Stimulated activated CD4-positive, alpha-beta T cell treated with anti-CD3 and anti-CD28 coated beads, Interleukin-1b, Interleukin-23, amount 100 ng/mL, for 1 hour (primary cell): ENCODE measurements around the gene RAP1B.
"Not testable (repeated sequence)": the region's sequence is repeated elsewhere in the genome, so short reads cannot be mapped to it uniquely, and the experiment has no call there.

ENCODE experiments used
- DNase-seq, 2 donors: peaks; one replicate each; pipeline ENCODE4 v3.0.0-alpha.2; 2020; ENCODE audit warnings: low read depth in 2 of 2

Gene RAP1B

DNA sequence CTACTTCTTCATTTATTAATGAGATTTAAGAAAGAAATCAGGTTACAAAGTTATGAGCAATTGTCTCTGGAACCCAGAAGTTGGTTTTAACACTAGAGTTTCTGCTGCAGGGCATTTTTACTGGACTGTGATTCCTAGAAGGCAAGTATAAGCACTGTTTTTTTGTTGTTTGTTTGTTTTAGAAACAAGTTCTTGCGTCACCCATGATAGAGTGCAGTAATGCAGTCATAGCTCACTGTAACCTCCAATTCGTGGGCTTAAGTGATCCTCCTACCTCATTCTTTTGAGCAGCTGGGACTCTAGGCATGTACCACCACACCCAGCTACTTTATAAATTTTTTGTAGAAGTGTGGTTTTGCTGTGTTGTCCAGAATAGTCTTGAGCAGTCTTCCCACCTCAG is 25.6 kb downstream of the RAP1B start:
- no peak for DNase-seq

DNA sequence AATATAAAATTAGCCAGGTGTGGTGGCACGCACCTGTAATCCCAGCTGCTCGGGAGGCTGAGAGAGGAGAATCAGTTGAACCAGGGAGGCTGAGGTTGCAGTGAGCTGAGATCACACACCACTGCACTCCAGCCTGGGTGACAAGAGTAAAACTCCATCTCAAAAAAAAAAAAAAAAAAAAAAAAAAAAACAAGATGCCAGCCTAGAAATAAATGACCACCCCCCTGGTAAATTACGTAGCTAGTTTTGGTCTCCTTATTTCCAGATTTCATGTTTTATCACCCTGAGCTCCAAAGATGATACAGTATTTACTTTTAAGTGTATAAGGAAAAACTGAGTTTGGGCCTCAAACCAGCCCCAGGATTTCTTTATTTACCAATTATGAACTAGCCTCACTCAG is 26.7 kb downstream of the RAP1B start:
- not testable (repeated sequence) for DNase-seq

DNA sequence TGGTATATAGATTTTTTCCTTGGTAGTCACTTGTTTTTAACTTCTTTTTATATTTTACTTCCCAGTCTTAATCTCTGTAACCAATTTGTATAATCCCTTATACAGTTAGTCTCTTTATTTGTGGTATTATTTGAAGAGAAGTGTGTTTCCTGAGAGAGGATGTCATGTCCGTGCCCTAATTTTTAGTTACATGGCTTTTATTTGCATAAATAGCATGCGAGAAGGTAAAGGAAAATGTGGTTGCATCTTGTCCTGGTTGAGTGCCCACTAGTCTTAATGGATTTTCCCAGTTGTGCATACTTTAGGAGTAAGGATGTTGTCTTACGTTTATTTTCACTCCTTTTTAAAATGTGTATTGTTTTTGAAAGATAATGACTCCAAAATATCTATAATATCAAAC is 27.5 kb downstream of the RAP1B start:
- no peak for DNase-seq

DNA sequence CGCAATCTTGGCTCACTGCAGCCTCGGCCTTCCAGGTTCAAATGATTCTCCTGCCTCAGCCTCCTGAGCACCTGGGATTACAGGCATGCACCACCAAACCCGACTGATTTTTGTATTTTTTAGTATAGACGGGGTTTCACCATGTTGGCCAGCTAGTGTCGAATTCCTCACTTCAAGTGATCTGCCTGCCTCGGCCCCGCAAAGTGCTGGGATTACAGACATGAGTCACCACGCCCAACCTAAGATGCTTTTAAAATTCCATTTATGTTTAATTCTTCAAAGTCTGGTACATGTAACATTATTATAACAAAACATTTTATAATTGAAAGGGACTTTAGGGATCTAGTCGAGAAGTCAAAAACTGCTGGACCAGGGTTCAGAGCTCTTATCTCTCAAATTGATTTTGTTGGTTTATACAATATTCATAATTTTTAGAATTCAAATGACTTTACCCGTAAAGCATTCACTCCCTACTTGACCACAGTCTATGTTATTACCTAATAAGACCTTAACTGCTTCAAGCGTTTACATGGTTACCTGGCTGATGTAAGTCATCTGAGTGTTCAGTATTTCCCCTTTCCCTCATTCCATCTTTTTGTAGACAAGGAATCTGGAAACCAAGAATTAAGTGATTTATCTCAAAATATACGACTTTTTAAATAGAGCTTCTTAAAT is 28.2 kb downstream of the RAP1B start:
- no peak for DNase-seq

DNA sequence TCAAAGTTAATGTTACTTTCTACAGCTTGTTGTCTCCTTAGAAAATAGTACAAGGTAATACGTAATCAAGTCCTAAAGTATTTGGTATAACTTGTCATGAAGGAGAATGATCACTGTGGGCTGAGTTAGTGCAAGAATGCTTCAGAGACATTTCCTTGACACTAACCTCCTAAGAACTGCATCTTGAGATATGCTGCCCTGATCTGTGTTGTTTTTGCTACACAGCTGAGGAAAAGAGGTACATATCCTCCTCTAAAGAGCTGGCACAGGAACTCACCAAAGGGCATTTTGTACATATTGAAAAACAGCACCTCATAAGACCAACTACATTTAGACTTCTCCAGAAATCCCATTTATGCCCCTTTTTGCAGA is 28.7 kb downstream of the RAP1B start:
- DNase-seq = no peak

DNA sequence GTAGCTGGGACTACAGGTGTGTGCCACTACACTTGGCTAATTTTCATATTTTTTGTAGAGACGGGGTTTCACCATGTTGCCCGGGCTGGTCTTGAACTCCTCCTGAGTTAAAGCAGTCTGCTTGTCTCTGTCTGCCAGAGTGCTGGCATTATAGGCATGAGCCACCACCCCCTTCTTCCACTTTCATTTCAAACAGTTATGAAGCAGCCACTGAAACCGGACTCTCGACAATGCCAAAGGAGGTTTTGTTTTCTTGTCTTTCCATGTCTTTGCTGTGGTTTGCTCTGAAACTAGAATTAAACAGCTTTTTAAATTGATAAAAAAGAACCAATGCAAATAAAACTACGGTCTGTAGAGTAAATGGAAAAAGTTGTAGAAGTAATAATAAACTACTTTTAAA is 30.4 kb downstream of the RAP1B start:
- no peak for DNase-seq

DNA sequence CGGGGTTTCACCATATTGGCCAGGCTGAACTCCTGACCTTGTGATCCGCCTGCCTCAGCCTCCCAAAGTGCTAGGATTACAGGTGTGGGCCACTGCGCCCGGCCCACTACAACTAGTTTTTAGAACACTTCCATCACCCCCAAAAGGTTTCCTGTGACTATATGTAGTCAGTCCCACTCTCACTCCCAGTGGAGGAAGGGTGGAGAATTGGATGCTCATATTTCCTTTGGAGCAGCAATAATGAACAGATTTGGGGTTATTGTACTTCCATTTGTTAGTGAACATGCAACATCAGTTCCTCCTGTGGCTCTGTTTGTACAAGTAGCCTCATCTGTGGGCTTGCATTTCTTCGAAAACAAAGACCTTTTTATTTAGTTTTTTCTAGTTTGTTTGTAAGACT is 35.8 kb downstream of the RAP1B start:
- no peak for DNase-seq

DNA sequence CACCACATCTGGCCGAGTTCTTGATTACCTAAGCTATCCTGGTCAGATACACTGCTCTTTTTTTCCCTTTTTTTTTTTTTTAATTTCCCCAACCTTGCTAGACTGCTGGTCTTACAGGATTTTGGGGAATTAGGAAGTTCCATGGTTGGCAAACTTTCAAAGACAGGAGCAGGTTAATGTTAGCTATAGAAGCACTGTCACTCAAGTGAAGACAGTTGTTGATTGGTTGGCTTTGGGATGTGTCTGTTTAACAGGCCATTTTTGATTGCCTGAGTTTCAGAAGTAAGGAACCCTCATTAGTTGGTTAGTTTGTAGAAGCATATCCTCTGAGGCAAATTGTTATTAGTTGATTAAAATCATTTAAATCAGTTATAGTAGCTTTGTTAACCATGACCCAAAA is 36.8 kb downstream of the RAP1B start:
- DNase-seq = no peak

DNA sequence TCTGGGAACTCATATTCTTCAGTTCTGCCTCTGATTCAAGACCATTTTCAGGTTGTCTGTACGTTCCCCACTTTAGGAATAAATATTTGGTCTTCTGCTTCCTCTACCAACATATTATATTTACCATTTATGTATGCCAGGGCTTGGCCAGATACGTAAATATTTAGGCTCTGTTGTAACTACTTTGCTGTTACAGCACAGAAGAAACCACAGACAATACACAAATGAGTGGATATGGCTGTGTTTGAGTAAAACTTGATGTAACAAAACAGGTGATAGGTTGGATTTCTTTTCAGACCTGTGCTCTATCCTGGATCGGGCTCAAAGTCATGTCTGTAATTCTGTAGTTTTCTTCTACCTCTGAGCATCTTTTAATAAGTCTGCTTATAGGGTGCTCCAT is 37.5 kb downstream of the RAP1B start:
- DNase-seq = no peak

DNA sequence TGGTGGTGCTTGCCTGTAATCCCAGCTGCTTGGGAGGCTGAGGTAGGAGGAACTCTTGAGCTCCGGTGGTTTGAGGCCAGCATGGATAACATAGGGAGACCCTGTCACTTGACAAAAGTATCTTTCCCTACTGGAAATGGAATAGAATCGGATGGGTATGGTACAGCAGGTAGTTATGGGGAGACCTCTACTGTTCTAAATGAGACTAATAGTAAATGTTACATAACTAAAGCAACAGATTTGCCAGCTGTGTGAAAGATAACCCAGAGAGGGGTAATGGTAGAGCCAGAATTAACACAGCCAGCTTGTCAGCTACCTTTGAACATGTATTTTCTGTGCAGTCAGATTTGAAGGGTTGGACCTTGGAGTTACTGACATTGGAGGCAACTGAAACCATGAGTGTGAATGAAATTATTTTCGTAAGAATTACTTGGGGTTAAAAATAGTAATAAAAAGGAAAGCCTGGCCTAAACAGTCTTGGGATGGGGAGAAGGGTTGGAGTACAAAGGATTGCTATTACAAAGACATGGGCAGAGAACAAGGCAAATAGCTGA is 54.4 kb downstream of the RAP1B start:
- no peak for DNase-seq

DNA sequence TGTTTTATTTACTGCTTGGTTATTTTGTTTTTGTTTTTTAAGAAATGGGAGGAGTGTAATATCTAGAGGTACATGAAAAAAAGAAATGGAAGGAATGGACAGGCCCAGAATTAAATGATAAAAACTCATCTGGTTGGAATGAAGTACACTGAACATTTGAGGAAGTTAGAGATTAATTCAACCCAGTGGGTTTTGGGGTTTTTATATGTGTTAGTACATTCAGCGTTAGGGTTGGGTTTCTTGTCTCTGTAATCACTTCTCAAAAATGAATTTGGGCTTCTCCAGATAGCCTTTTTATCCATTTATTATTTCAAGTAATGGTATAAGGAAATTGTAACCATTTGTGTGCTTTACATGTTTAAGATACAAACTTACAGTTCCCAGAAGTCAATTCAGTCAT is 56.6 kb downstream of the RAP1B start:
- no peak for DNase-seq

DNA sequence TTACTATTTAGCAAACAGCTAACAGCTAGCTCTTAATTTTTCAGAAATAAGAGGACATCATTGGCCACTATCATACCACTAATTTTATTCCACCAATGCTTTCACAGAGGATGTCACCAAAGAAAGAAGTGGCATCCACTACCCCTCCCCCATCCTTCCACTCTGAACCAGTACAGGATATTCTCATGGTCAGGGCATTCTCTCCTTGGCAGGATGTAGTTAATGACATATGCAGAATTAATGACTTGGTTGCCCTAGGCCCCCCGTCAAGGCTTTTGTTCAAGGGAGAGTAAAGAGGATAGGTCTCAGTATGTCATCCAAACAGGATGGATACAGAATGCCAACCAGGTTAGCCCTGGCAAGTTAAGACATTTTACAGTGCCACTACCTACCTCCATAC is 57.2 kb downstream of the RAP1B start:
- no peak for DNase-seq

DNA sequence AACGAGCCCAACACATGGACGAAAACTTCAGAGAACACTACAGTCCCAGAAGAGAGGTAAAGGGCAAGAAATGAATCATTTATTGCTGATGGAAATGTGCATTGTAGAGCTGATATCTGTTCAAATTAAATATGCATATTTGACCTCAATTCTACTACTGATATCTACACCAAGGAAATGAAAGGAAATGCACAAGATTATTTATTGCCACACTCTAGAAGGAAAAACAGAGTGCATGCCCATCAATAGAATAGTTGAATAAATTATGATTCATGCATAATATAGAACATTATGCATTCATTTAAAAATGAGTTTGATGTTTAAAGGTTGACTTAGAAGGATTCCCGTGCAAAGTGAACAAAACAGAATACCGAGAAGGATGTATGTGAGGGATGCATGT is 60.5 kb downstream of the RAP1B start:
- DNase-seq = no peak

DNA sequence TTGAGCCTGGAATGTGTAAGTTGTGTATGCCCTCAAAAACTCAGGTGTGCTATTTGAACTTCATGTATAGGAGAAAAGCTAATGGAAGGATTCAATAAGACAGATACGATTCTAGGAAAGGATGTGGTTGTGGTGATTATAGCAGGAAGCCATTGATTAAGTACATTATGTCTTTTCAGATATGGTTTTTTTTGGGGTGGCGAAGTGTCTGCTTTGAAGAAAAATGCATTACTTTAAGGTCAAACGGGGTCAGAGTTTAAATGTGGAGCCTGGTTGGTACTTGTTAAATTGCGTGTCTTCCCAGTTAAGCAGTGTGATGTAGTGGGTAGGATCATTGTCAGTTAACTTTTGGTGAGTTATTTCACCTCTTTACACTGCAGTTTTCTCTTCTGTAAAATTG is 63.1 kb downstream of the RAP1B start:
- no peak for DNase-seq

DNA sequence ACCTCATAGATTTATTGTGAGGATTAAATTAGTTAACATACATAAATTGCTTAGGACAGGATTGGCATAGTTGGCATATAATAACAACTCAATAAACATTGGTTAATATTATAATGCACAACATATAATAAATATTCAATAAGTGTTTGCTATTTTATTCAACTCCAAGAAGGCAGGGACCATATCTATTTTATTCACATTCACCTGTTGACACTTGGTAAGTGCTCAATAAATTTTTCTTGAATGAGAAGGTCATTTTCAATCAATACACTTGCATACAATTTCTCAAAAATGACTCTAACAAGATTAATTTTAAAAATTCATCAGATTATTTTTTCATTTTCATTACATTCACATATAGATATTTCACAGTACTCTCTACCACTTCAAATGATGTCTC is 63.7 kb downstream of the RAP1B start:
- no peak for DNase-seq

DNA sequence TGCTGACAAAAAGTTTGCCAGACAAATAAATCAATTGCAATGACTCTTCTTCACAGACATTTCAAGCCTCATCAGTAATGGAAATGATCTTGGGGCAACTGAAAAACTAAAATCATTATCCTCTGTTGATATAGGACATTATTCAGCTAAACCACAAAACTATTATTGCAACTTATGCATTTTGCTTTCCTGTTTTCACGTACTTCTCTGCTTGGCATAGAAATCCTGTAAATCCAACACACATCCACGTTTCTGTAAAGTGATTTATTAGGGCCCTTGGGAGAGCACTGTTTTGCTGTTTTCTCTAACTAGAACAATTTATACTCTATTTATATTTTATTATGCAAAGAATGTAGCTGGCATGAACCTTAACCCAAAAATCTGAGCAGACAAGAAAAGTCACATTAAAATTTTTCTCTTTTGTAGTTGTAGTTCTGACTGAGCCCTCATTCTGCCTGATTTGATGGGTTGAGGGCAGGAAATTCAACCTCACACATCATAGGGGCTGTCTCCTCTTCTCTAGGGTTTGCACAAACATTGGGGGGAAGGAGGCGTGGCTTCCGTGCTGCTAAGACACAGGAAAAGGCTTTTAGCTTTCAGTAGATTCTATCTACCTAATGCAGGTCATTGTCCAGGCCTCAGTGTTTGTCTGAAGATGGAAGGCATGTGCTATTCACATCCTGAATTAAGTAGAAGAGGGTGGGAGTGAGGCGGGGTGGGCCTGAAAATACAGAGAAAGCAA is 64.6 kb downstream of the RAP1B start:
- DNase-seq = peak in 1 of 2 donors; percentile 28

DNA sequence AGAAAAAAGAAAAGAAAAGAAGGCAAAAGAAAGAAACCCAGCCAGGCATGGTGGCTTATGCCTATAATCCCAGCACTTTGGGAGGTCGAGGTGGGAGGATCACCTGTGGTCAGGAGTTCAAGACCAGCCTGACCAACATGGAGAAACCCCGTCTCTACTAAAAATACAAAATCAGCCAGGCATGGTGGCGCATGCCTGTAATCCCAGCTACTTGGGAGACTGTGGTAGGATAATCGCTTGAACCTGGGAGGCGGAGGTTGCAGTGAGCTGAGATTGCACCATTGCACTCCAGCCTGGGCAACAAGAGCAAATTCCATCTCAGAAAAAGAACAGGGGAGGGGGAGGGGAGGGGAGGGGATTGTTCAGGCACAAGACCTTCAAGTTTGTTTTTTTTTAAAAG is 66.2 kb downstream of the RAP1B start:
- not testable (repeated sequence) for DNase-seq

DNA sequence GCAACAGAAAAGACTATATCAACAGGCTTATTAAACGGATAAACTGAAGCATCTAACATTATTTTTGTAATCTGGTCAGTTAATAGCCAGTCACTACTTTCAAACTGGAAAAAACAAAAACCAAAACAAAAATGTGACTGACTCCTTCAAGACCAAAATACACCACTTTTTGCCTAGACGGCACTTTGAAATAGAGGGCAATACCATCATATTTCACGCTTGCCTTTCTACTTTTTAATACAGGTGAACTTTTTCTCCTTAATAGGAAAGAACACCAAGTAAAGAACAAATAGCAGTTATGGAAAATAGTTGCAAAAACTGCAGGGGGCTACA is 75.5 kb downstream of the RAP1B start:
- no peak for DNase-seq

DNA sequence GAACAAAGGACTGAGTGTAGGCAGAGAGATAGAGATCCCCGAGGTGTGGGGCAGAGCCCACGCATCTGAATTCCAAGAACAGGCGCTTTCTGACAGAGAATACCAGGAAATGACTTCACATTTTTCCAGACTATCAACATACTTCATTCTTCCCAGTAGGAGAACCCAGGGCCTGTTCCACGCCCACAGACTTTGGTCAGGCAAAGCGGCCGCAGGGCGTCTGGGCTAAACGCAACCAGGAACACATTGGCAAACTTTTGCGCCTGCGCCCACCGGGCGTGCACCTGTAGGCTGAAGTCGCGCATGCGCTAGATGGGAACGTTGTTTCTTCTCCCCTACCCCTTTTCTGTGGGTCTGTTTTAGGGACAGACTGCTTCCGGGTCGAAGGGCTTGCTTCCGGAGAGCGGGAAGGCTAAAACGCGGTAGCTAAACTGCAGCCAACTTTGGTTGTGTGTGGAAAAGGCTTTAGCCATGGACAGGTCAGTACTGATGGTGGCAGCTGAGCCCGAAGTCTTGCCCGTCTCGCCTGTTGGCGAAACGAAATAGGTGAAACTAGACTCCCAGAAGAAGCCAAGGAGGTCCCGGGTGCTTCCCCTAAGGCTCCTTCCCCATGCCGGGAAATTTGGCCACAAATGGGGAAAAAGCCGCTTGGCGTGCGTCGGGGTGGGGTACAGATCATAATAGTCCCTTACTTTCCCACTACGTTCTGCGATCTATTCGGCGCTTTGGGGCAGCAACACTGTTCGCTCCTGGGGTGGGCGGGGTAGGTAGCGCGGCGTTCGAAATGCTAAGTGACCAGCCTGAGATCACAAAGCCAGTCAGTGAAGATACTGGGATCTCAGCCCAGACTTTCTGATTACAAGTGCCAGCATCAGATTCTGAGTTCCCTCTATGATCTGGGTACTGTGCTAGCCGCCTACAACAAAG is 76.2 kb downstream of the RAP1B start, which contains the start of gene NUP107:
Gene NUP107 (plus strand): TSS at position 384 of the 927 bp plus-strand sequence. CDS start 88 bp downstream, at position 472.
- DNase-seq = peak; percentile 92 to 94

DNA sequence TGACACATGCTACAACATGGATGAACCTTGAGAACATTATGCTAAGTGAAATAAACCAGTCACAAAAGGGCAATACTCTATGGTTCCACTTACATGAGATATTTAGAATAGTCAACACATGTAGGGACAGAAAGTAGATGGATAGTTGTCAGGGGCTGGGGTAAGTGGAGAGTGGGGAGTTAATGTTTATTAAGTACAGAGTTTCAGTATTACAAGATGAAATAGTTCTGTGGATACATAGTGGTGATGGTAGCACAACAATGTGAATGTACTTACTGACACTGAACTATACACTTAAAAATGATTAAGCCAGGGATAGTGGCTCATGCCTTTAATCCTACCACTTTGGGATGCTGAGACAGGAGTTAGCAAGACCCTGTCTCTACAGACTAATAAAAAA is 84.8 kb downstream of the RAP1B start:
- DNase-seq = no peak

DNA sequence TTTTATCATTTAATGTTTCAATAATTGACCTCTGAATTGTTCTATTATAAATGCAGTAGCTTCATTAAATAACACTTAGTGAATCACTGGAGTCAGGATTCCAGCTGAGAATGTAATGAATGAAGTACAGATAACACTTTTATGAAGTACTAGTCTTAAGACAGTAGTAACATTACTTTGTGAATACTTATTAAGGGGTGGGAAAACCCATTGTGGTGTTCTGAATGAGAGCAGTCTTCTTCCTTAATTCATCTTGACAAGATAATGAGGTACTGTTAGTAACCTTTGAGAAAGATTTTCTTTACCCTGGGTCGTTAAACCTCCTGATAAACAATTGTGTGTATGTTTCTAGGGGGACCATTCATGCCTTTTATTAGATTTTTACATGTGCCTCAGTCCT is 88.8 kb downstream of the RAP1B start:
- no peak for DNase-seq
